Thoracic aorta (tissue), 2 donors: ENCODE data around the gene TMEM89. TPM values are rescaled to one million over a fixed set of nuclear protein-coding genes. Genes with fewer than 3 reads are reported as not detected.
A peak's percentile ranks its signal among the peaks of the same experiment; 100 is the strongest.

Experiments
- ATAC-seq: fragments of 150-250 bp; one replicate; pipeline ENCODE4 v1.8.0; 2017; ENCODE audit warnings: low read depth; ENCODE audit not compliant: insufficient number of reproducible peaks, low FRiP score
- DNase-seq: peaks from one replicate; pipeline ENCODE4 v3.0.0-alpha.2; 2020; ENCODE audit warnings: low spot score
- H3K27ac ChIP-seq, 2 donors: fragments of 200-600 bp; sonication (generic); 1 replicate in 1 of 2; 2 replicates in 1 of 2; pipeline ENCODE4 v1.5.1; 2016; ENCODE audit warnings: mild to moderate bottlenecking in 2 of 2, moderate library complexity in 2 of 2
- H3K27me3 ChIP-seq: fragments of 200-600 bp; sonication (generic); replicated peaks from 2 replicates; pipeline ENCODE4 v1.6.0; 2016; ENCODE audit warnings: mild to moderate bottlenecking; ENCODE audit not compliant: insufficient read depth
- H3K36me3 ChIP-seq: fragments of 200-600 bp; sonication (generic); one replicate; pipeline ENCODE4 v1.5.1; 2016
- H3K4me1 ChIP-seq, 2 donors: fragments of 200-600 bp; sonication (generic); 1 replicate in 1 of 2; 2 replicates in 1 of 2; pipeline versions ENCODE4 v1.5.1 to v1.6.0; 2016; ENCODE audit warnings: low read depth in 2 of 2, mild to moderate bottlenecking in 1 of 2; ENCODE audit not compliant: control insufficient read depth in 1 of 2
- H3K4me3 ChIP-seq: fragments of 200-600 bp; sonication (generic); 2 replicates; pipeline ENCODE4 v1.5.1; 2016; ENCODE audit warnings: mild to moderate bottlenecking
- H3K9me3 ChIP-seq: fragments of 200-600 bp; sonication (generic); 2 replicates; pipeline ENCODE4 v1.5.1; 2016
- CTCF ChIP-seq: fragments of 200-600 bp; sonication (generic); IDR thresholded peaks from one replicate; pipeline ENCODE4 v1.5.1; 2019; ENCODE audit warnings: antibody characterized with exemption
- total RNA-seq, 2 donors: library from RNA; depleted of rRNA; stranded (reverse); fragments of >200 nt; gene quantifications; one replicate each; pipeline versions ENCODE4 v1.1.0 to v1.2.3, GENCODE V29; 2016

Gene TMEM89
- total RNA-seq, 2 donors from 2014 or later: 8.0 TPM; not detected in 1

- H3K4me3 ChIP-seq: no peak overlapping the region
- no peaks in the 10 kb centered on the region for H3K27me3 ChIP-seq
- peaks cover under 1 to 4% of the 10 kb centered on the region in 2 donors for H3K4me1 ChIP-seq
- no peak for TF ChIP-seq CTCF
- DNase-seq: no peak
- H3K27ac ChIP-seq: no peak overlapping the region
- H3K9me3 ChIP-seq: no peaks in the 10 kb centered on the region
- no peaks in the 10 kb centered on the region for H3K36me3 ChIP-seq
- ATAC-seq: no peak
Observed at GRCh38 chr3:48641396-48641795, 19.8 kb upstream of the TMEM89 start.

- TF ChIP-seq CTCF: no peak
- ATAC-seq: no peak
- Histone ChIP-seq H3K9me3 (no peaks in the 10 kb centered on the region), H3K27ac (no peak overlapping the region), H3K4me1 (peaks cover 6 to 11% of the 10 kb centered on the region in 2 donors), H3K27me3 (no peaks in the 10 kb centered on the region), H3K4me3 (no peak overlapping the region), H3K36me3 (no peaks in the 10 kb centered on the region)
- no peak for DNase-seq
Observed at GRCh38 chr3:48639944-48640606, 18.5 kb upstream of the TMEM89 start.

- TF ChIP-seq CTCF: no peak
- Histone ChIP-seq H3K4me1 (peaks cover 15 to 34% of the 10 kb centered on the region in 2 donors), H3K9me3 (no peaks in the 10 kb centered on the region), H3K4me3 (no peak overlapping the region), H3K36me3 (peaks cover 9% of the 10 kb centered on the region), H3K27me3 (no peaks in the 10 kb centered on the region), H3K27ac (no peak overlapping the region)
- DNase-seq: no peak
- no peak for ATAC-seq
Observed at GRCh38 chr3:48637305-48637704, 15.7 kb upstream of the TMEM89 start.

GRCh38 chr3:48636149-48636655, 14.6 kb upstream of the TMEM89 start:
- H3K27ac ChIP-seq: peak overlapping the region; percentile 72 to 85
- ATAC-seq: no peak
- peaks cover 20% of the 10 kb centered on the region for H3K36me3 ChIP-seq

More at GRCh38 chr3:48636149-48636655, 14.6 kb upstream of the TMEM89 start:
- peak overlapping the region; percentile 93 for H3K4me3 ChIP-seq
- no peaks in the 10 kb centered on the region for H3K27me3 ChIP-seq
- peaks cover 15 to 34% of the 10 kb centered on the region in 2 donors for H3K4me1 ChIP-seq
- no peak for TF ChIP-seq CTCF
- H3K9me3 ChIP-seq: no peaks in the 10 kb centered on the region
- DNase-seq: no peak
